Measurements from ENCODE around the gene SYNJ1.

DNA sequence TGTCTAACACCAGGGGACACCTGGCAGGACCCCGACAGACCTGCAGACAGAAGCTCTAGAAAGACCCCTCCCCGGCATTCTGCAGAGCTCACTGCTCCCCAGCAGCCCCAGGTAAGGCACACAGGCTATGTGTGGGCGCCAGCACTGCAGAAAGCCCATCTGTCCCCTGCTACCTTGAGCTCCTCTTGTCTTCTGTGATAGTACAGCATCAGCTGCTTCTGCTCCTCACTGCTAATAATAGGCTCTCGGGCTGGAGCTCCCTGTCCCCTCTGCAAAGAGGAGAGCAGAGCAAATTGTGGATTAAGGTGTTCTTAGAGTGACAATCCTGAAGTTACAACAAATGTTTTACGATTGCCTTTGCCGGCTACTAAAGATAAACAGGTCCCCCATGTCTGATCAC is 125.7 kb downstream of the SYNJ1 start:
- TF ChIP-seq CTCF (IDR thresholded peaks at IDR 0.05) (no peak), EZH2 (IDR thresholded peaks at IDR 0.05) (no peak), EZH2phosphoT487 (IDR thresholded peaks at IDR 0.05) (no peak)

Data from neural progenitor cell (in vitro differentiated cells).